ENCODE measurements around the gene RGS7. TPM values are rescaled to one million over a fixed set of nuclear protein-coding genes. Genes with fewer than 3 reads are reported as not detected.
"Not testable (repeated sequence)": the region's sequence is repeated elsewhere in the genome, so short reads cannot be mapped to it uniquely, and the experiment has no call there.

Gene RGS7
- total RNA-seq, 1 donor from 2014 or later: 2.5 TPM

- Mint-ChIP-seq H3K9me3 (no peaks in the 10 kb centered on the region), H3K36me3 (no peaks in the 10 kb centered on the region), H3K27ac (no peak overlapping the region), H3K27me3 (no peaks in the 10 kb centered on the region), H3K4me3 (no peak overlapping the region), H3K4me1 (ENCODE audit: unreplicated experiment) (no peaks in the 10 kb centered on the region)
- no peak for TF ChIP-seq CTCF (conservative IDR thresholded peaks at IDR 0.05)
- no peak for DNase-seq (ENCODE audit: extremely low spot score, unreplicated experiment)
Measured at GRCh38 chr1:241228339-241228738, 128.7 kb downstream of the RGS7 start.

- Mint-ChIP-seq H3K27me3 (no peaks in the 10 kb centered on the region), H3K9me3 (no peaks in the 10 kb centered on the region), H3K4me3 (no peak overlapping the region), H3K36me3 (no peaks in the 10 kb centered on the region), H3K4me1 (ENCODE audit: unreplicated experiment) (no peaks in the 10 kb centered on the region), H3K27ac (no peak overlapping the region)
- DNase-seq (ENCODE audit: extremely low spot score, unreplicated experiment): no peak
- TF ChIP-seq CTCF (conservative IDR thresholded peaks at IDR 0.05): no peak
Measured at GRCh38 chr1:241225741-241226140, 131.3 kb downstream of the RGS7 start.

- H3K27me3 Mint-ChIP-seq; H3K9me3 Mint-ChIP-seq; DNase-seq (ENCODE audit: extremely low spot score, unreplicated experiment); H3K27ac Mint-ChIP-seq; H3K4me1 Mint-ChIP-seq (ENCODE audit: unreplicated experiment); H3K4me3 Mint-ChIP-seq; H3K36me3 Mint-ChIP-seq: not testable (repeated sequence)
Measured at GRCh38 chr1:241224189-241224588, 132.8 kb downstream of the RGS7 start.

- H3K27me3 Mint-ChIP-seq; H3K36me3 Mint-ChIP-seq; DNase-seq (ENCODE audit: extremely low spot score, unreplicated experiment): not testable (repeated sequence)
Measured at GRCh38 chr1:241222813-241223212, 134.2 kb downstream of the RGS7 start.

GRCh38 chr1:241221319-241221718 lies 135.7 kb downstream of the RGS7 start:
- H3K9me3 Mint-ChIP-seq: no peaks in the 10 kb centered on the region
- DNase-seq (ENCODE audit: extremely low spot score, unreplicated experiment): no peak
- no peaks in the 10 kb centered on the region for H3K27me3 Mint-ChIP-seq
- no peaks in the 10 kb centered on the region for H3K36me3 Mint-ChIP-seq
- peaks cover 6% of the 10 kb centered on the region for H3K4me1 Mint-ChIP-seq (ENCODE audit: unreplicated experiment)
- no peak for TF ChIP-seq CTCF (conservative IDR thresholded peaks at IDR 0.05)
- H3K27ac Mint-ChIP-seq: no peak overlapping the region
- no peak overlapping the region for H3K4me3 Mint-ChIP-seq

More at GRCh38 chr1:241222813-241223212, 134.2 kb downstream of the RGS7 start:
- H3K4me1 Mint-ChIP-seq (ENCODE audit: unreplicated experiment); H3K27ac Mint-ChIP-seq; H3K4me3 Mint-ChIP-seq; H3K9me3 Mint-ChIP-seq: not testable (repeated sequence)

- H3K4me1 Mint-ChIP-seq (ENCODE audit: unreplicated experiment); H3K4me3 Mint-ChIP-seq; H3K27ac Mint-ChIP-seq; H3K9me3 Mint-ChIP-seq; H3K27me3 Mint-ChIP-seq; DNase-seq (ENCODE audit: extremely low spot score, unreplicated experiment); H3K36me3 Mint-ChIP-seq: not testable (repeated sequence)
Measured at GRCh38 chr1:241220913-241221312, 136.1 kb downstream of the RGS7 start.

- no peak overlapping the region for H3K4me3 Mint-ChIP-seq
- no peaks in the 10 kb centered on the region for H3K27me3 Mint-ChIP-seq
- H3K27ac Mint-ChIP-seq: no peak overlapping the region
- no peaks in the 10 kb centered on the region for H3K9me3 Mint-ChIP-seq
- H3K36me3 Mint-ChIP-seq: no peaks in the 10 kb centered on the region
- DNase-seq (ENCODE audit: extremely low spot score, unreplicated experiment): no peak
- peaks cover 12% of the 10 kb centered on the region for H3K4me1 Mint-ChIP-seq (ENCODE audit: unreplicated experiment)
- no peak for TF ChIP-seq CTCF (conservative IDR thresholded peaks at IDR 0.05)
Measured at GRCh38 chr1:241219449-241219848, 137.6 kb downstream of the RGS7 start.
